B cell (primary cell): ENCODE data around the gene AFDN. TPM values are rescaled to one million over a fixed set of nuclear protein-coding genes. Genes with fewer than 3 reads are reported as not detected.

ENCODE experiments used
- ATAC-seq: fragments of 200-7000 bp; cut with Tn5 transposase; one replicate; pipeline ENCODE4 v1.10.0; 2021; ENCODE audit warnings: low read depth, mild to moderate bottlenecking, moderate number of reproducible peaks, moderate library complexity
- CTCF ChIA-PET: fragments of 350-600 bp; sonication (Branson Sonifier 250); formaldehyde crosslinking; loops from one replicate; lab custom pipeline; 2021; ENCODE audit warnings: antibody characterized with exemption, inconsistent platforms; lab: Charles Lee
- POLR2A ChIA-PET: fragments of 350-600 bp; sonication (Branson Sonifier 250); formaldehyde crosslinking; loops from one replicate; lab custom pipeline; 2021; ENCODE audit warnings: antibody characterized with exemption; lab: Charles Lee
- DNase-seq: peaks from one replicate; pipeline ENCODE4 v3.0.0; 2013
- H2AFZ ChIP-seq: 2 replicates; pipeline ENCODE4 v1.6.1; 2012; ENCODE audit warnings: mild to moderate bottlenecking, low read depth, low read length; ENCODE audit not compliant: insufficient read depth, poor library complexity, severe bottlenecking
- H3K27ac ChIP-seq, 2 donors: 1 replicate in 1 of 2; 2 replicates in 1 of 2; pipeline ENCODE4 v1.5.1; 2012 to 2013; ENCODE audit warnings: low read length in 2 of 2, mild to moderate bottlenecking in 2 of 2, moderate library complexity in 1 of 2
- H3K27me3 ChIP-seq, 4 experiments: fragments of 200-600 bp in 1 of 4; sonication (generic) in 1 of 4; replicated peaks in 1 of 4; 1 replicate in 2 of 4; 2 replicates in 2 of 4; pipeline versions ENCODE4 v1.6.1 to v1.7.0; 2013 to 2016; ENCODE audit warnings: low read length in 3 of 4, mild to moderate bottlenecking in 2 of 4, mixed read lengths in 1 of 4, moderate library complexity in 1 of 4; ENCODE audit not compliant: insufficient read depth in 4 of 4, control insufficient read depth in 3 of 4; ENCODE audit errors: control extremely low read depth in 1 of 4
- H3K36me3 ChIP-seq, 2 experiments: replicated peaks in 1 of 2; 1 replicate in 1 of 2; 2 replicates in 1 of 2; pipeline versions ENCODE4 v1.6.1 to v1.7.1; 2013; ENCODE audit warnings: low read length in 1 of 2; ENCODE audit not compliant: insufficient read depth in 2 of 2, control insufficient read depth in 1 of 2; ENCODE audit errors: control extremely low read depth in 1 of 2, extremely low read depth in 1 of 2
- H3K4me1 ChIP-seq, 2 donors: fragments of 200-600 bp in 1 of 2; sonication (generic) in 1 of 2; 1 replicate in 1 of 2; 2 replicates in 1 of 2; pipeline versions ENCODE4 v1.5.1 to v1.6.1; 2013 to 2017; ENCODE audit warnings: low read length in 2 of 2; ENCODE audit not compliant: control insufficient read depth in 2 of 2, insufficient read depth in 2 of 2
- H3K4me2 ChIP-seq: replicated peaks from 2 replicates; pipeline ENCODE3; 2012; ENCODE audit warnings: mild to moderate bottlenecking, low read depth, low read length; ENCODE audit not compliant: poor library complexity, severe bottlenecking
- H3K4me3 ChIP-seq, 5 experiments: fragments of 200-600 bp in 1 of 5; sonication (generic) in 1 of 5; 1 replicate in 3 of 5; 2 replicates in 2 of 5; pipeline versions ENCODE4 v1.5.1 to v1.7.0; 2011 to 2016; ENCODE audit warnings: low read length in 4 of 5, mild to moderate bottlenecking in 4 of 5, low read depth in 2 of 5, control low read depth in 1 of 5, moderate library complexity in 1 of 5; ENCODE audit not compliant: insufficient read depth in 1 of 5; ENCODE audit errors: control extremely low read depth in 1 of 5, extremely low read depth in 1 of 5
- H3K79me2 ChIP-seq: fragments of 200-600 bp; sonication (generic); one replicate; pipeline ENCODE4 v1.6.0; 2016; ENCODE audit warnings: low read length; ENCODE audit not compliant: control insufficient read depth, insufficient read depth
- H3K9ac ChIP-seq: fragments of 200-600 bp; sonication (generic); 2 replicates; pipeline ENCODE4 v1.6.1; 2017; ENCODE audit warnings: mild to moderate bottlenecking, low read length, moderate library complexity
- H3K9me3 ChIP-seq, 3 donors: one replicate each; pipeline versions ENCODE4 v1.6.1 to v1.7.1; 2013; ENCODE audit warnings: low read length in 2 of 3; ENCODE audit not compliant: control insufficient read depth in 2 of 3, insufficient read depth in 1 of 3; ENCODE audit errors: control extremely low read depth in 1 of 3
- H4K20me1 ChIP-seq: 2 replicates; pipeline ENCODE4 v1.6.0; 2012; ENCODE audit warnings: mild to moderate bottlenecking, low read length; ENCODE audit not compliant: insufficient read depth, control insufficient read depth, poor library complexity, severe bottlenecking
- H3K27ac Mint-ChIP-seq: one replicate; pipeline ENCODE4 v1.8.0; 2021; ENCODE audit warnings: mixed read lengths
- H3K27me3 Mint-ChIP-seq: one replicate; pipeline ENCODE4 v1.8.0; 2021; ENCODE audit warnings: mixed read lengths
- H3K4me1 Mint-ChIP-seq: one replicate; pipeline ENCODE4 v1.8.0; 2021; ENCODE audit warnings: mixed read lengths
- H3K4me3 Mint-ChIP-seq: one replicate; pipeline ENCODE4 v1.8.0; 2021; ENCODE audit warnings: mixed read lengths
- H3K9me3 Mint-ChIP-seq: one replicate; pipeline ENCODE4 v1.8.0; 2022; ENCODE audit warnings: mixed read lengths; ENCODE audit not compliant: insufficient read depth
- CTCF ChIP-seq: fragments of 200-600 bp; IDR thresholded peaks from one replicate; pipeline ENCODE4 v1.8.0; 2022; ENCODE audit warnings: antibody characterized with exemption, mild to moderate bottlenecking
- EZH2 ChIP-seq: IDR thresholded peaks from 2 replicates; pipeline ENCODE4 v1.6.1; 2012; ENCODE audit warnings: borderline replicate concordance, low read depth, mild to moderate bottlenecking, moderate library complexity, low read length; ENCODE audit not compliant: insufficient read depth, poor library complexity, severe bottlenecking
- WGBS: methylation state at CpG from one replicate; pipeline ENCODE4 v1.1.5; 2013; ENCODE audit warnings: missing lambda C conversion rate; ENCODE audit not compliant: insufficient coverage; 5-methylcytosine and 5-hydroxymethylcytosine counted together
- intact Hi-C: fragments of 100-400 bp; cut with micrococcal nuclease; formaldehyde crosslinking; loops from one replicate; pipeline ENCODE4 v1.10.0; 2022
- polyA plus RNA-seq: library from polyadenylated mRNA; depleted of rRNA; stranded (reverse); fragments of >200 nt; gene quantifications from 2 replicates; pipeline ENCODE4 v1.2.3, GENCODE V29; 2012
- total RNA-seq, 2 donors: library from RNA; stranded (reverse); fragments of 120-200 nt in 1 of 2; gene quantifications; 1 replicate in 1 of 2; 2 replicates in 1 of 2; pipeline versions ENCODE4 v1.2.3 to v1.2.4, GENCODE V29; 2013 to 2022

The AFDN gene
- total and polyA plus RNA-seq, 2 donors (not counting 1 experiment from before 2014, with no cell fraction given) = 15.4 to 70.5 TPM

- Histone ChIP-seq H3K9ac (no peak overlapping the region), H4K20me1 (no peaks in the 10 kb centered on the region), H3K4me3 (no peak overlapping the region), H3K9me3 (no peaks in the 10 kb centered on the region), H3K27ac (no peak overlapping the region), H3K36me3 (peaks cover 0 to 2% of the 10 kb centered on the region in 2 experiments), H3K79me2 (no peaks in the 10 kb centered on the region), H3K4me1 (no peaks in the 10 kb centered on the region), H3K27me3 (no peaks in the 10 kb centered on the region), H3K4me2 (no peak overlapping the region), H2AFZ (no peak overlapping the region)
- TF ChIP-seq EZH2 (no peak), CTCF (no peak)
- no peak overlapping the region for H3K27ac Mint-ChIP-seq
- H3K4me3 Mint-ChIP-seq = no peak overlapping the region
- no peaks in the 10 kb centered on the region for H3K27me3 Mint-ChIP-seq
- intact Hi-C loops = no loop called here
- WGBS = no CpG with 5 or more reads among the region's 2 CpGs
- H3K9me3 Mint-ChIP-seq = no peaks in the 10 kb centered on the region
- DNase-seq (no peak), ATAC-seq (no peak)
- ChIA-PET POLR2A (no interaction called here), CTCF (interaction anchor here (0.7 kb wide), 1 partner anchor 10 kb away, joined by 3 read pairs; no protein-coding TSS in a partner anchor)
- no peaks in the 10 kb centered on the region for H3K4me1 Mint-ChIP-seq
Measured at GRCh38 chr6:167881327-167881726, 54.6 kb downstream of the AFDN start.

- DNase-seq (no peak), ATAC-seq (no peak)
- CTCF ChIA-PET = no interaction called here
- H3K4me3 Mint-ChIP-seq = no peak overlapping the region
- POLR2A ChIA-PET = no interaction called here
- no peak for TF ChIP-seq EZH2
- H3K27me3 Mint-ChIP-seq = no peaks in the 10 kb centered on the region
- H3K9me3 ChIP-seq = no peaks in the 10 kb centered on the region
- intact Hi-C loops = no loop called here
- H3K4me1 Mint-ChIP-seq = no peaks in the 10 kb centered on the region
- H3K4me3 ChIP-seq = no peak overlapping the region
- no peaks in the 10 kb centered on the region for H4K20me1 ChIP-seq
- H3K36me3 ChIP-seq = peaks cover 0 to 2% of the 10 kb centered on the region in 2 experiments
- no peaks in the 10 kb centered on the region for H3K9me3 Mint-ChIP-seq
- H3K27me3 ChIP-seq = no peaks in the 10 kb centered on the region
- WGBS = 100% methylated on average over 1 of the region's 6 CpGs
- H2AFZ ChIP-seq = no peak overlapping the region
- no peak overlapping the region for H3K9ac ChIP-seq
- H3K4me2 ChIP-seq = no peak overlapping the region
- no peak overlapping the region for H3K27ac ChIP-seq
- H3K79me2 ChIP-seq = no peaks in the 10 kb centered on the region
- H3K27ac Mint-ChIP-seq = no peak overlapping the region
- H3K4me1 ChIP-seq = no peaks in the 10 kb centered on the region
Measured at GRCh38 chr6:167882244-167882643, 55.5 kb downstream of the AFDN start.
